Gastrocnemius medialis (tissue), 4 donors: ENCODE data around the gene OR6J1.

Experiments
- CTCF ChIP-seq, 5 experiments: fragments of 450-650 bp in 3 of 5; fragments of 200-600 bp in 2 of 5; sonication (generic) in 2 of 5; IDR thresholded peaks in 4 of 5; conservative IDR thresholded peaks in 1 of 5; 1 replicate in 4 of 5; 2 replicates in 1 of 5; pipeline ENCODE4 v1.5.1; 2016 to 2019; ENCODE audit warnings: antibody characterized with exemption in 5 of 5, mild to moderate bottlenecking in 3 of 5, moderate library complexity in 3 of 5
- POLR2A ChIP-seq, 2 donors: fragments of 450-650 bp; IDR thresholded peaks; one replicate each; pipeline ENCODE4 v1.6.1; 2017; ENCODE audit warnings: antibody characterized with exemption in 2 of 2, mild to moderate bottlenecking in 2 of 2, moderate library complexity in 2 of 2

GRCh38 chr14:22589096-22589839 is 54.9 kb downstream of the OR6J1 start, which contains the start of gene DAD1:
- TF ChIP-seq CTCF (IDR thresholded peaks at IDR 0.05 in 4 of 5, conservative IDR thresholded peaks at IDR 0.05 in 1 of 5) (peak in 1 of 5 experiments; percentile 27), POLR2A (IDR thresholded peaks at IDR 0.05) (peak; percentile 78 to 84)
